Esophagus muscularis mucosa (tissue), 4 donors: ENCODE results near the gene ADAMTSL1. TPM values are rescaled to one million over a fixed set of nuclear protein-coding genes. Genes with fewer than 3 reads are reported as not detected.

Experiments
- DNase-seq: peaks from one replicate; pipeline ENCODE4 v3.0.0-alpha.2; 2017; ENCODE audit errors: extremely low spot score
- H3K27ac ChIP-seq, 4 donors: fragments of 200-600 bp; sonication (generic); replicated peaks in 1 of 4; 1 replicate in 3 of 4; 2 replicates in 1 of 4; pipeline ENCODE4 v1.5.1; 2016 to 2019; ENCODE audit warnings: mild to moderate bottlenecking in 1 of 4
- H3K27me3 ChIP-seq, 4 donors: fragments of 200-600 bp; sonication (generic); one replicate each; pipeline versions ENCODE4 v1.5.1 to v1.6.0; 2016 to 2019
- H3K36me3 ChIP-seq, 4 donors: fragments of 200-600 bp; sonication (generic); one replicate each; pipeline ENCODE4 v1.5.1; 2016 to 2019
- H3K4me1 ChIP-seq, 4 donors: fragments of 200-600 bp; sonication (generic); one replicate each; pipeline ENCODE4 v1.5.1; 2016 to 2019
- H3K4me3 ChIP-seq, 4 donors: fragments of 200-600 bp; sonication (generic); 1 replicate in 2 of 4; 2 replicates in 2 of 4; pipeline ENCODE4 v1.5.1; 2016 to 2019; ENCODE audit warnings: mild to moderate bottlenecking in 4 of 4, moderate library complexity in 1 of 4
- H3K9me3 ChIP-seq, 4 donors: fragments of 200-600 bp; sonication (generic); 1 replicate in 3 of 4; 2 replicates in 1 of 4; pipeline ENCODE4 v1.5.1; 2016 to 2019
- EP300 ChIP-seq: sonication (generic); formaldehyde crosslinking; IDR thresholded peaks from one replicate; pipeline ENCODE4 v1.6.1; 2017; ENCODE audit warnings: antibody characterized with exemption
- POLR2A ChIP-seq: fragments of 450-650 bp; IDR thresholded peaks from one replicate; pipeline ENCODE4 v1.6.1; 2017; ENCODE audit warnings: antibody characterized with exemption, moderate library complexity, mild to moderate bottlenecking, low read depth
- POLR2AphosphoS5 ChIP-seq, 2 donors: sonication (generic); formaldehyde crosslinking; IDR thresholded peaks; one replicate each; pipeline ENCODE4 v1.6.1; 2017; ENCODE audit warnings: antibody characterized with exemption in 2 of 2
- WGBS: methylation state at CpG from one replicate; pipeline ENCODE4 v1.1.5; 2018; 5-methylcytosine and 5-hydroxymethylcytosine counted together
- intact Hi-C: fragments of 100-400 bp; cut with DNase I; formaldehyde crosslinking; loops from one replicate; pipeline ENCODE4 v1.15.1; 2023
- total RNA-seq, 4 donors: library from RNA; depleted of rRNA; stranded (reverse); fragments of >200 nt; gene quantifications; one replicate each; pipeline versions ENCODE4 v1.1.0 to v1.2.1, GENCODE V29; 2016
- TF ChIP-seq, protein P1 (sequence below), 3 experiments: fragments of 200-600 bp in 2 of 3; fragments of 450-650 bp in 1 of 3; sonication (generic) in 2 of 3; IDR thresholded peaks; one replicate each; pipeline ENCODE4 v1.5.1; 2017 to 2019; ENCODE audit warnings: antibody characterized with exemption in 3 of 3, mild to moderate bottlenecking in 2 of 3, moderate library complexity in 1 of 3

ADAMTSL1 gene
- total RNA-seq, 4 donors from 2014 or later, result 81.7 to 172 (median 145) TPM

DNA sequence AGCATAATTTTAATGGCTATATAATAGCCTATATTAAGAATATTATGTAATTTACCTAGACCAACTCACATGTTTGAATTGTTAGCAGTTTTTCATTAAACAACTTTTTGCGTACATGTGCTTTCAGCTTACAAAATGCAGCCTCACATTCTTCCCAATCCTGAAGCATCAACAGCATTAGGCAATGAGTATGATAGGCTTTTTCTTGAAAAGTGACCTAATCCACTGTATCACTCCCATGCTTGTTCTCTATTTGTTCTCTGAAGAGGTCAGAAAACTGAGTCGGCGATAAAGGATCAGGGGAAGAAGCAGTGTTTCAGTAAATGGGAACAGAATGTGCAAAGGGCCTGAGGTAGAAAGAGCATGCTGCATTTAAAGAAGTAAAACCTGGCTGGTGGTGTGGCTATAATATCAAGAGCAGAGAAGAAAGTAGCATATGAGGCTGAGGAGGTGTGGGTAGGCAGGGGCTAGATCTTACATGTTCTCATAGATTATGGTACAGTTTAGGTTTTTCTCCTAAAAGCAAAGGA lies 346.7 kb downstream of the ADAMTSL1 start:
- Histone ChIP-seq H3K27ac (no peak overlapping the region), H3K36me3 (peaks cover 0 to 20% (median 8%) of the 10 kb centered on the region in 4 donors), H3K4me1 (peaks cover 5 to 13% (median 11%) of the 10 kb centered on the region in 4 donors), H3K27me3 (no peaks in the 10 kb centered on the region), H3K4me3 (no peak overlapping the region), H3K9me3 (no peaks in the 10 kb centered on the region)
- intact Hi-C loops, result no loop called here
- DNase-seq, result no peak
- no peak for TF ChIP-seq POLR2AphosphoS5 (IDR thresholded peaks at IDR 0.05)
- no peak for TF ChIP-seq POLR2A
- TF ChIP-seq, protein P1, sequence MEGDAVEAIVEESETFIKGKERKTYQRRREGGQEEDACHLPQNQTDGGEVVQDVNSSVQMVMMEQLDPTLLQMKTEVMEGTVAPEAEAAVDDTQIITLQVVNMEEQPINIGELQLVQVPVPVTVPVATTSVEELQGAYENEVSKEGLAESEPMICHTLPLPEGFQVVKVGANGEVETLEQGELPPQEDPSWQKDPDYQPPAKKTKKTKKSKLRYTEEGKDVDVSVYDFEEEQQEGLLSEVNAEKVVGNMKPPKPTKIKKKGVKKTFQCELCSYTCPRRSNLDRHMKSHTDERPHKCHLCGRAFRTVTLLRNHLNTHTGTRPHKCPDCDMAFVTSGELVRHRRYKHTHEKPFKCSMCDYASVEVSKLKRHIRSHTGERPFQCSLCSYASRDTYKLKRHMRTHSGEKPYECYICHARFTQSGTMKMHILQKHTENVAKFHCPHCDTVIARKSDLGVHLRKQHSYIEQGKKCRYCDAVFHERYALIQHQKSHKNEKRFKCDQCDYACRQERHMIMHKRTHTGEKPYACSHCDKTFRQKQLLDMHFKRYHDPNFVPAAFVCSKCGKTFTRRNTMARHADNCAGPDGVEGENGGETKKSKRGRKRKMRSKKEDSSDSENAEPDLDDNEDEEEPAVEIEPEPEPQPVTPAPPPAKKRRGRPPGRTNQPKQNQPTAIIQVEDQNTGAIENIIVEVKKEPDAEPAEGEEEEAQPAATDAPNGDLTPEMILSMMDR (IDR thresholded peaks at IDR 0.05), result no peak
- TF ChIP-seq EP300, result no peak
- 92% methylated on average over 3 of the region's 3 CpGs for WGBS

DNA sequence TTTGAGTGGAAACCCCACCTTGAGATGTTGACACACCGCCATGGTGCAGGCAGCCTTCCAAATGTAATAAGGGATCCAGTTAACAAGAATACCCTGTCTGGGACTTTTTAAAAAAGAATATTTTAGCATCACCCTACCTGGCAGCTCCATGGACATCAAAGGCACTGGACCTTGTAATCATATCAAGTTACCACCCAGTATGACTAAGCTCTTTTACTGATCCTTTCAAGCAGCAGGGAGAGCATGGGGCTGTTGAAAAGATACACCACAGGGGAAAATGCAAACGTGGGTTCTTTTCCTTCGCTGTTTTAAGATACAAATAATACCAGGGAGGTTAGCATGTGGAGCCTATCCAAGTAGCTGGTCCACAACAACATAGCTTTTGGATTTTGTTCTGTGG lies 347.8 kb downstream of the ADAMTSL1 start:
- DNase-seq, result no peak
- H3K36me3 ChIP-seq, result peaks cover 0 to 26% (median 8%) of the 10 kb centered on the region in 4 donors
- TF ChIP-seq, protein P1 (IDR thresholded peaks at IDR 0.05), result no peak
- TF ChIP-seq EP300 (no peak), POLR2A (no peak), POLR2AphosphoS5 (IDR thresholded peaks at IDR 0.05) (no peak)
- intact Hi-C loops, result no loop called here
- H3K27ac ChIP-seq, result no peak overlapping the region
- H3K4me1 ChIP-seq, result peaks cover 5 to 19% (median 13%) of the 10 kb centered on the region in 4 donors
- no peaks in the 10 kb centered on the region for H3K9me3 ChIP-seq
- H3K27me3 ChIP-seq, result no peaks in the 10 kb centered on the region
- 74% methylated on average over 3 of the region's 3 CpGs for WGBS
- no peak overlapping the region for H3K4me3 ChIP-seq

- intact Hi-C loops, result no loop called here
Observed at GRCh38 chr9:18822850-18823249, 348.9 kb downstream of the ADAMTSL1 start.

DNA sequence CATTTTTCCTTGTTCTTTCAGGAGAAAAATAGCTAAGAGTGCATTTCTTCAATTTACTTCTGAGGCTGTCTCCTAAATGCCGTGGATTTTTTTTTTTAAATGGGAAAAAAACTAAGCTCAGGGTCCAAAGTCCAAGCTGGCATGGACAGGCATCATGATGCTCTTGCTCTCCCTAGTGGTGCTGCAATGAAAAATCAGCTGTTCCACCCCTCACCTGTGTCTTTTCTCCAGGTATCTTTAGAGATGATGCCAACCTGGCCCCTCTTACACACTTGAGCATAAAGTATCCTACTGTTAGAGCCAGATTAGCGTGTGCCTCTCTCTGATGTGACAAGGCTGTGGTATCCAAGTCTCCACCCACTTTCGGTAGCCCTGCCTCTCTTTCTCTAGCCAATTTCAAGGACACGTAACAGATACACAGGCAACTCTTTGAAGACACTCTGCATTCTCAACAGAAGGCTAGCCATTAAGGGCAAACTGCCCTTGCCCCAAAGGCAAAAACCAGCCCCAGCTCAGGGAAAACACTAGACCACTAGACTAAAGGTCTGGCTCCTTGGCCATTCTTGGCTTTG lies 350.2 kb downstream of the ADAMTSL1 start:
- H3K36me3 ChIP-seq, result peaks cover 0 to 13% (median 3%) of the 10 kb centered on the region in 4 donors
- no peak overlapping the region for H3K4me3 ChIP-seq
- H3K27ac ChIP-seq, result no peak overlapping the region
- H3K9me3 ChIP-seq, result no peaks in the 10 kb centered on the region
- DNase-seq, result no peak
- whole genome bisulfite sequencing, result 80% methylated on average over 4 of the region's 4 CpGs
- intact Hi-C loops, result no loop called here
- H3K27me3 ChIP-seq, result no peaks in the 10 kb centered on the region
- H3K4me1 ChIP-seq, result peaks cover 5 to 19% (median 13%) of the 10 kb centered on the region in 4 donors
- TF ChIP-seq POLR2A (no peak), EP300 (no peak), POLR2AphosphoS5 (IDR thresholded peaks at IDR 0.05) (no peak)
- TF ChIP-seq, protein P1 (IDR thresholded peaks at IDR 0.05), result no peak

More at GRCh38 chr9:18822850-18823249, 348.9 kb downstream of the ADAMTSL1 start:
- H3K4me3 ChIP-seq, result no peak overlapping the region
- peaks cover 0 to 24% (median 6%) of the 10 kb centered on the region in 4 donors for H3K36me3 ChIP-seq
- no peaks in the 10 kb centered on the region for H3K27me3 ChIP-seq
- no peak overlapping the region for H3K27ac ChIP-seq
- DNase-seq, result no peak
- WGBS, result 84% methylated on average over 5 of the region's 5 CpGs
- TF ChIP-seq EP300, result no peak
- TF ChIP-seq POLR2AphosphoS5 (IDR thresholded peaks at IDR 0.05), result no peak
- peaks cover 5 to 19% (median 13%) of the 10 kb centered on the region in 4 donors for H3K4me1 ChIP-seq
- no peaks in the 10 kb centered on the region for H3K9me3 ChIP-seq

DNA sequence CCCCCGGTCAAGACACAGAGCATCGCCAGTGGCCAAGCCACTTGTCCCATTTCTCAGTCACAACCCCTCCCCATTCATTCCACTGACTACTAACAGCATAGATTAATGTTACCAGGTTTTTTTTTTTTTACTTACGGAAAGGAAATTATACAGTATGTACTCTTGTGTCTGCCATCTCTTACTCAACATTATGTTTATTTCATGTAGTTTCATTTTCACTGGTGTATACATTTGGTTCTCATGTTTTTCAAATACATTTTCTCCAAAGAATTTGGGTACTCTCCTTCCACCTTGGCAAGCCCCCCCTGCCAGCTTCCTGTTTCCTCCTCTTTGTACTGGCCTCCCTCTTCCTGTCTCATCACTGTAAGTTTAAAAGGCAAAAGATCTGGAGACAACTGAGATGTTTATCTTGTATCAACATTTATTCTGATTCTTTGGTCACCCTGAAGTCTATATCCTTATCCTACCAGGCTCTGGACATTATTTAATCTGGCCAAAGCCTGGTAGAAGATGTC lies 351.8 kb downstream of the ADAMTSL1 start:
- TF ChIP-seq, protein P1 (IDR thresholded peaks at IDR 0.05), result no peak
- H3K27ac ChIP-seq, result no peak overlapping the region

More for the DNA sequence above, 351.8 kb downstream of the ADAMTSL1 start:
- Histone ChIP-seq H3K4me1 (peaks cover 5 to 19% (median 13%) of the 10 kb centered on the region in 4 donors), H3K27me3 (no peaks in the 10 kb centered on the region), H3K36me3 (peaks cover 0 to 26% (median 4%) of the 10 kb centered on the region in 4 donors), H3K9me3 (no peaks in the 10 kb centered on the region), H3K4me3 (no peak overlapping the region)
- 70% methylated on average over 3 of the region's 3 CpGs for WGBS
- intact Hi-C loops, result no loop called here
- no peak for DNase-seq
